GM13976 (cell line): ENCODE data around the gene NIPAL3.
A peak's percentile ranks its signal among the peaks of the same experiment; 100 is the strongest.

Experiments
- DNase-seq: peaks from one replicate; pipeline ENCODE4 v3.0.0; 2012; ENCODE audit warnings: low spot score
- CTCF ChIP-seq: IDR thresholded peaks from 2 replicates; pipeline ENCODE4 v1.5.1; 2012; ENCODE audit warnings: borderline replicate concordance, mild to moderate bottlenecking; ENCODE audit not compliant: insufficient read depth; ENCODE audit errors: extremely low read depth, missing control alignments, control extremely low read depth
- in situ Hi-C: fragments of 300-500 bp; cut with MboI; formaldehyde crosslinking; loops from one replicate; pipeline ENCODE4 v1.12.0; 2022; ENCODE audit warnings: low sequenced_read_pairs, mixed read lengths, inconsistent platforms; ENCODE audit not compliant: unreplicated experiment

The NIPAL3 gene

GRCh38 chr1:24413350-24414163 is 2.0 kb upstream of the NIPAL3 start, which contains the start of gene STPG1:
TSS of gene STPG1 (minus strand) at chr1:24413782. CDS start at chr1:24401388, 12,394 bp downstream.
- DNase-seq, result peak; percentile 98
- in situ Hi-C loops, result no loop called here
- TF ChIP-seq CTCF, result no peak

- in situ Hi-C loops, result no loop called here
- DNase-seq, result no peak
These were observed 748 bp upstream of the NIPAL3 start for GRCh38 chr1:24414775-24415333.

GRCh38 chr1:24415910-24416665 is 486 bp downstream of the NIPAL3 start:
- in situ Hi-C loops, result no loop called here
- no peak for DNase-seq

More at GRCh38 chr1:24414775-24415333, 748 bp upstream of the NIPAL3 start:
- no peak for TF ChIP-seq CTCF

GRCh38 chr1:24416666-24417391 is 1.2 kb downstream of the NIPAL3 start:
- TF ChIP-seq CTCF, result no peak
- DNase-seq, result peak; percentile 64
- in situ Hi-C loops, result no loop called here

More at GRCh38 chr1:24415910-24416665, 486 bp downstream of the NIPAL3 start:
- TF ChIP-seq CTCF, result no peak

- in situ Hi-C loops, result no loop called here
- no peak for DNase-seq
- no peak for TF ChIP-seq CTCF
These were observed 2.1 kb downstream of the NIPAL3 start for GRCh38 chr1:24417681-24418080.
